ENCODE results near the gene PCSK4. TPM values are rescaled to one million over a fixed set of nuclear protein-coding genes. Genes with fewer than 3 reads are reported as not detected.

Gene PCSK4
- total RNA-seq, 1 experiment from 2014 or later = 9.1 TPM

DNA sequence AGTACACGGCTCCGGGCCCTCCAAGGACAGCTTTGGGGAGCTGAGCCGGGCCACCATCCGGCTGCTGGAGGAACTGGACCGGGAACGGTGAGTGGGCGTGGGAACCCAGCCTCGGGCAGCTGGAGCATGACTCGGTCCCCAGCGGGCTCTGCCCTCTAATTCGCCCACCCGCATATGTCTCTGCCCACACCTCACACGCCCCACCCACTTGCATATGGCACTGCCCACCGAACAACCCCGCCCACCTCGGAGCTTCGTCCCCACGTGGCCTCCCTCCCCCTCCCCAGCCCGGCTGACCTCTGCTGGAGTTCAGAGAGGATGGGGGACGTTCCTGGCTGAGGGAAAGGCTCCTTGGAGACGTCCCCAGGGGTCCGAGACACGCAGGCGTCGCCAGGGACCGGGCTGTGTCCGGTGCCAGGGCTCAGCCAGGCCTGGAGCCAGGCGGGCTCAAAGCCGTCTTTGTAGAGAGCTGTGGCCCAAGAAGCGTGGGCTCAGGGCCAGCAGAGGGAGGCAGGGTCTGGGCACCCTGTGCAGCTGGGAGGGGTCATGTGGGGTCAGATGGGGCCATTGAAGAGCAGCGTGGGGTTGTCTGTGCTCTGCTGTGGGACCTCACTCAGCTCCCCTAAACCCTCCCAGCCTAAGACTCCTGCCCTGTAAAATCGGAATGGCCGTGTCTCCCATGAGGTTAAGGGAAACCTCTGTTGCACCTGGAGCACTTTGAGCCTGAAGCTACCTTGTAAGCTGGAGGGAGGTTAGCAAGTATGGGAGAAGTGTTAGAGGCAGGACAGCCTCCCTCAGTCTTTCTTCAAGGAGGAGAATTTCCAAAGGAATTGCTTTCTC, 36.4 kb downstream of the PCSK4 start:
- Histone ChIP-seq H3K79me2 (ENCODE audit: insufficient read depth, low read length) (no peaks in the 10 kb centered on the region), H3K4me2 (ENCODE audit: insufficient read depth, insufficient read length, low read length) (no peak overlapping the region), H4K91ac (ENCODE audit: insufficient read length, low read depth, low read length) (no peak overlapping the region), H2BK20ac (ENCODE audit: low read depth, low read length, poor library complexity, severe bottlenecking) (no peak overlapping the region), H3K9ac (ENCODE audit: extremely low read depth, insufficient read length, low read length) (no peak overlapping the region), H3K18ac (ENCODE audit: insufficient read length, low read depth, low read length) (no peak overlapping the region), H3K4ac (ENCODE audit: low read depth, low read length) (no peak overlapping the region), H2BK5ac (ENCODE audit: insufficient read length, low read length) (no peak overlapping the region), H4K20me1 (ENCODE audit: control insufficient read depth, insufficient read depth, insufficient read length) (no peaks in the 10 kb centered on the region), H2BK12ac (ENCODE audit: insufficient read length, low read depth, low read length) (no peak overlapping the region), H3K23me2 (ENCODE audit: insufficient read length, low read depth, low read length, poor library complexity, severe bottlenecking) (peaks cover 15% of the 10 kb centered on the region), H2AK5ac (ENCODE audit: insufficient read length, low read length) (no peak overlapping the region), H3K27ac (ENCODE audit: insufficient read length, low read depth, low read length) (no peak overlapping the region), H4K5ac (ENCODE audit: insufficient read length, low read depth, low read length) (no peak overlapping the region), H3K79me1 (ENCODE audit: insufficient read depth, low read depth, low read length, poor library complexity, severe bottlenecking) (no peaks in the 10 kb centered on the region), H3T11ph (ENCODE audit: low read length) (no peak overlapping the region), H2BK15ac (ENCODE audit: low read depth, low read length) (peak overlapping the region; percentile 27; the same call in 1 of the 2 replicates), H3K27me3 (ENCODE audit: insufficient read depth, low read length) (peaks cover 14% of the 10 kb centered on the region; the same call in 1 of the 2 replicates), H3K14ac (ENCODE audit: insufficient read depth, low read length) (no peak overlapping the region), H3K4me1 (ENCODE audit: insufficient read depth, low read length) (no peaks in the 10 kb centered on the region; the same call in 1 of the 2 replicates), H3K9me3 (ENCODE audit: control insufficient read depth, low read depth, low read length) (no peaks in the 10 kb centered on the region), H4K8ac (replicated peaks; ENCODE audit: insufficient read length, low read depth, low read length) (no peak overlapping the region), H2AFZ (ENCODE audit: low read length) (no peak overlapping the region), H3K56ac (ENCODE audit: insufficient read length, low read depth, low read length) (no peak overlapping the region), H2BK120ac (ENCODE audit: low read depth, low read length, poor library complexity, severe bottlenecking) (no peak overlapping the region), H3K23ac (ENCODE audit: insufficient read length, low read depth, low read length) (no peak overlapping the region)
- peaks cover 83% of the 10 kb centered on the region for H3K27me3 Mint-ChIP-seq (ENCODE audit: low read depth)
- TF ChIP-seq, protein P1, sequence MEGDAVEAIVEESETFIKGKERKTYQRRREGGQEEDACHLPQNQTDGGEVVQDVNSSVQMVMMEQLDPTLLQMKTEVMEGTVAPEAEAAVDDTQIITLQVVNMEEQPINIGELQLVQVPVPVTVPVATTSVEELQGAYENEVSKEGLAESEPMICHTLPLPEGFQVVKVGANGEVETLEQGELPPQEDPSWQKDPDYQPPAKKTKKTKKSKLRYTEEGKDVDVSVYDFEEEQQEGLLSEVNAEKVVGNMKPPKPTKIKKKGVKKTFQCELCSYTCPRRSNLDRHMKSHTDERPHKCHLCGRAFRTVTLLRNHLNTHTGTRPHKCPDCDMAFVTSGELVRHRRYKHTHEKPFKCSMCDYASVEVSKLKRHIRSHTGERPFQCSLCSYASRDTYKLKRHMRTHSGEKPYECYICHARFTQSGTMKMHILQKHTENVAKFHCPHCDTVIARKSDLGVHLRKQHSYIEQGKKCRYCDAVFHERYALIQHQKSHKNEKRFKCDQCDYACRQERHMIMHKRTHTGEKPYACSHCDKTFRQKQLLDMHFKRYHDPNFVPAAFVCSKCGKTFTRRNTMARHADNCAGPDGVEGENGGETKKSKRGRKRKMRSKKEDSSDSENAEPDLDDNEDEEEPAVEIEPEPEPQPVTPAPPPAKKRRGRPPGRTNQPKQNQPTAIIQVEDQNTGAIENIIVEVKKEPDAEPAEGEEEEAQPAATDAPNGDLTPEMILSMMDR (conservative IDR thresholded peaks at IDR 0.05) = no peak
- H3K9me3 Mint-ChIP-seq = no peaks in the 10 kb centered on the region; a peak in 1 of 5 replicates
- peak; percentile 63 for DNase-seq
- H3K27ac Mint-ChIP-seq = no peak overlapping the region
- H3K4me3 Mint-ChIP-seq = peak overlapping the region in 1 of 2 experiments; percentile 62; a peak in 1 of 5 replicates
- H3K4me1 Mint-ChIP-seq = peaks cover 16 to 44% of the 10 kb centered on the region in 2 experiments
- H3K36me3 Mint-ChIP-seq (ENCODE audit: insufficient read depth in 1 of 3, low read depth in 3 of 3) = peaks cover 0 to 9% (median 2%) of the 10 kb centered on the region in 3 experiments; a peak in 1 of 7 replicates
- no CpG with 5 or more reads among the region's 33 CpGs for WGBS (ENCODE audit: extremely low coverage, insufficient read length, low lambda C conversion rate)
